HTERT RPE-1 (cell line): ENCODE results near the gene BARX2.

Source experiments
- in situ Hi-C: fragments of 300-500 bp; cut with MboI; formaldehyde crosslinking; loops from 4 replicates; pipeline ENCODE4 v1.14.3; 2020; ENCODE audit warnings: low sequenced_read_pairs

The BARX2 gene

DNA sequence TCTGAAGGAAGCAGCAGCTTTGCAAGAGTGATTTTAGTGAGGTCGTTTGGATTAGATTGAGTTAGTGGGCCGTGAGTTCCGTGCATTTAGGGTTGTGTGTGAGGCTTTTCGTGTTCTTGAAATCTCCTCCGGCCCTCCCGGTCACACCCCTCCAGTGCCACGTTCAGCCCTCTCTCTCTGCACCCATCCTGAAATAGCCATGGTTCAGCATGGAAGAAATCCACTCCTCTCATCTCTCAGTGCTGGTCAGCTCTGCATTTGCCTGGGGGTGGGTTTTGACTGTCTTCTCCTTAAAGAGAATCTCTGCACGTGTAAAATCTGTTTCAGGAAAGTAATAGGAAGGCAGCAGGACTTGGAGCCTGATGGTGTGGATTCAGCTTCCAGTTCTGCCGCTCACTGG lies 19.8 kb downstream of the BARX2 start:
- in situ Hi-C loops = no loop called here

DNA sequence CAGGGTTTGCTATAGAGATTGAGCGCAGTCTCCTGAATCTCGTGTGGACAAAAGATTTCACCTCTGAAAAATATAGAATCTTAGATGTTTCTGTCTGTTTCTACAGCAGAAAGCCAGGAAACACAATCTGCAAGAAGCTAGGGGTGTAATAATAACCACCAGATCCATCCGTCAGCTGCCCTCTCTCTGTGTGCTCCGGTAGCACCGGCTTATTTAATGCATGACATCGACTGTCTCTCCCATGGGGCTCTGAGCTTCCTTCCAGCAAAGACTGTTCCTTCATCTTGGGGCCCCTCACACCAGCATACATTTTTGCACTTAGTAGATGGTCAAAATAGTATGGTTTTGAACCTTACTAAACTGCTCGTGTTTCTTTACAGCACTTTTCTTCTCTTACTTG lies 20.2 kb downstream of the BARX2 start:
- in situ Hi-C loops = no loop called here

DNA sequence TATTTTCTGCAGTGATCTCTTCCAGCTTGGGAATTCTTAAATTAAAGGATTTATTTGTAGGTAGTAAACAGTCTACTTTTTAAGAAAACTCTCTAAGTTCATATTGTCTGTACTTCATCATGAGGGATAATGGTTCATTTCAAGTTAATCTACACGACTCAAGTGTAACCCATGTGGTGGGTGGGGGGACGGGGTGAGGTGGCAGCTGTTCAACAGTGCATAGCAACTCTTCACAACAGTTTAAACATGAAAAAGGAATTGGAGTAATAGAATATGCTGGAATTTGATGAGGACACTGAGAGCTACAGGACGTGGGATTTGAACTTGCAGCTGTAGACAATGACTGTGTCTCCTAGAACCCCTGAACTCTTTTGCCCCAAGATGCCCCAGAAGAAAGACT lies 20.8 kb downstream of the BARX2 start:
- in situ Hi-C loops = no loop called here

DNA sequence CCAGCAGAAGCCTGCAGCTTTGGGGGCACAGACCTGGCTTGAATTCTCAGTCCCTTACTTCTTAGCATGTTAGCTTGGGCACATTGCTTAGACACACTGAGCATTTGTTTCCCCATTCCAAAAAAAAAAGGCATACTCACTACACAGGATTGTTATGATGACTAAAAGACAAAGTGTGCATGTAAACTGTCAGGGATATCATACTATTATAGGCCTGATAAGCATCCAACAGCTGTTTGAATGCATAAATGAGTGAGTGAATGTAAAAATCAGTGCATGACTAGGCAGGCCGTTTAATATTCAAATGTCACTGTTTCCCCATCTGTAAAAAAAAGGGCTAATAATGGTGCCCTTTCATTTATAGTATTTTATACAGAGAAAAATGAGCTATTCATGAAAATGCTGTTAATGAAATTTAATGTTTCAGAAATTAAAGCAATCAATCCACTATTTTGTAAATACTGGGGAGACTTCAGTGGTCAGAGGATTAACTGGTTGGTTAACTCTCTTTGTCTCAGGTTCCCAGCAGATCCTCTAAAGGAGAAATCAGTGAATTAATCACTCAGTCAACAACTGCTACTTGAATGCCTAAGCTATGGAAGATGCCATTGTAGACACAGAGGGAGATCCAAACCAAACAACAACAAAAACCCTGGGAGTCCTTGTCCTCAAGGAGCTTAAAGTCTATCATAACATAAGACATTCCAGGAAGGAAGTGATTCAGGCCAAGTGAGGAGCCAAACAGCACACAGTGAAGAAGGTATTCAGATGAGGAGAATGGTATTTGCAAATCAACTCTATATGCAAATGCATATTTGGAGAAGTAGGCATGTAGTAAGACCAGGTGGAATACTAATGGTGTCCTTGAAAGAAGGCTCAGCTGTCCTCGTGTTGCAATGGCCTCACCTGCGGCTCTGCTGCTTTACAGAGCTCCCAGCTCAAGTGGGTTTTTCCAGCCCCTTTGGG lies 26.8 kb downstream of the BARX2 start:
- in situ Hi-C loops = no loop called here

DNA sequence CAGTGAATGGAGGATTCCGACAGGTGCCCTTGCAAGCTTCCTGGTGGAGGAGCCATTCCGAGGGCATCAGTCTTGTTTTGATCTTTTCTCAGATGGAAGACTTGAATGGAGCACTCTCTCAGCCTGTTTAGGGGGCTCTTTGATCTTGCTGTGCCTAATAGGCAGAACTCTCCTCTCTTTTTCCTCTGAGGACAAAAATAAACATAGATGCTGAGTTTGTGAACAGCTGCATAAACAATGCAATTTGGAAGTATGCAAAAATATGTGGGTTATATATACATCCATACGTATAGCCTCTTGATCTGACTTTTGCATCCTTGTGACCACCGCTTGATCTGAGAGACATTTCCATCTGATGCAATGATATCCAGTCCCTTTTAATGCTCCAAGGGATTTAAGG lies 29.1 kb downstream of the BARX2 start:
- in situ Hi-C loops = no loop called here

DNA sequence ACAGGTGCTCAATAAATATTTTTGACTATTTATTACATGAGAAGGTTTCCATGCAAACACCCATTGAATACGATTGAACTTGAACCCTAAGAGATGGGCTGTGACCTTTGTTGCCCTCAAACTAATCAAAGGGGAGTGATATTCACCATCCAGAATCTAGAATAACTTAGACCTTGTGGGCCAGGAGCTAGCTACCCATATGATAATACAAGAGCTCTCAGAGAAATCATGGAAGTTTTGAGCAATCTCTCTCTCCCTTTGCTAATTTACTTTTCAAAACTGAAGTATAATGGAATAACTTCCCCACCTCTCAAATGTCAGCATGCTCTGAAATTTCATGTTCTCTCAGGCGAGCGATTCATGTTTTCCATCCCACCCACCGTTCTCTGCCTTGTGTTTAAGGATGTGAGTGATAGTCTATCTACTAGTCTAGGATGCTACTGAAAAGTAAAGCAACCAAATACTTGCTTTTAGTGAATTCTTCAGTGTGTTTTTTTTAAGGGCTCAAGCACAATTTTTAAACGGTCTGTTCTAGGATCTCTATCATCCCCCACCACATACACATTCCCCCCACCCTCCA lies 33.3 kb downstream of the BARX2 start:
- in situ Hi-C loops = no loop called here

DNA sequence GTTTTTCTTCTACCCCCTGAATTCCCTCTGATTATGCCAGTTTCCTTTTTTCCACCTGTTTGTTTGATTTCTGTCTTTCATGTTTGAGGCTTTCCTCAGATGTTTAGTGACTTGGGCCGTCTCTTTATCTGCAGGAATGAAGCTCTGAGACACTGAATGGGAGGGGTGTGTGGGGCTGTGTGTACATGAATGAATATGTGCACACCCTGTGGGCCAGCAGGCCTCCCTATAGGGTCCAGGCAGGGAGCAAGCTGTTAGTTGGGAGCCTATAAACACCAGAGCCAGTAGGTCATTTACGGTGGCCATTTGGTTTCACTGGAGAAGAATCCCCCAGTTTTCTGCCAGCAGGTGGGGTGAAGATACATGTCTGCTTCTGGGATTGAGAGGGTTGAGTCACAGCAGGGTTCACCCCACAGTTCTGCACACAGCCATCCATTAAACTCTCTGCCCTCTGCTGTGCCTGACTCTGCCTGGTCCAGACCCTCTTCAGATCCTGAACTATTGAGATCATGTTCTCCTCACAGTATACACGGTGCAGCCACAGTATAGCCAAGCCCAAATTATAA lies 34.8 kb downstream of the BARX2 start:
- in situ Hi-C loops = no loop called here

DNA sequence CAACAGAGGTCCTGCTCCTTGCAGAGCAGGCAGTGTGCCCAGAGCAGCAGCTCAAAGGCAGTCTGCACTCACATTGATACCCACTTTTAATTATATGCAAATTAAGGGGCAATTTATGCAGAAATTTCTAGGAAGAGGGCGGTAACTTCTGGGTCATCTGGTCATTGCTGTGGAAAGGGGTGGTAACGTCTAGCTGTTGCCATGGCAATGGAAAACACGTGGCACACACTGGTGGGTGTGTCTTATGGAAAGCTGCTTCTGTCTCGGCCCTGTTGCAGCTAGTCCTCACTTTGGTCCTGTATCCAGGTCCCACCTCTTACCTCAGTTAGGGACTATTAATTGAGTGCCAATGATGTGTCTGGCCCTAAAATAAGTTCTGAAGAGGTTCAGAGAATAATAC lies 36.8 kb downstream of the BARX2 start:
- in situ Hi-C loops = no loop called here

DNA sequence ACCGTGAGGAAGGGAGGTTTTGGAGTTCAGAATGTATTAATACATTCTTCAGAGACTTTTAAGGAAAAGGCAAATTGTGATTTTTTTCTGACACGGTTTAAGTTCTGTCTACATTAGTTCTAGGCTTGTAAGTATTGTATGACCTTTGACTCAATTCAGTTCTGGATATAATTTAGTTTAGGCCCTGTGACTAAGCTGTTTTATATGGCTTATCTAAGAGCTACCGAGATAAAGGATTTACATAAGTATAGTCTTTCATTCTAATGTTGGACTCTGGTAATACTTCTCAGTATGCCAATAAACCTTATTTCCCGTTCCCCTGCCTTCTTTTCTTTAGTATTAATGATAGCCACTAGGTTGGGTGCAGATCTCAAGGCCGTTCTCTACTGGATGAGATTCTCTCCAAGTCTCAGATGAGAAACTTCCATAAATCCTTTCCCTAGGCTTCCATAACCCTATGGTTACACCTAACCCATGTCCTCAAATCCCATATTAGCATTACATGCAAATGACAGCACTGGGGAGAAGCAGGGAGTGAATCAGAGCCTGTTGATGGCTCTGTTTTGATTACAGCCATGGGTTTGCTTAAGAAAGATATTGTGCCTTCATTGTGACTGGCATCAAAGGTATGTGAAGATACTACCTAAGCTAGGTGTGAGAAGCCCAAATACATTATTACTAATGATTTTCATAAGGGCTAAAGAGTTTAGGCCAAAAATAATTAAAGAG lies 38.7 kb downstream of the BARX2 start:
- in situ Hi-C loops = no loop called here

DNA sequence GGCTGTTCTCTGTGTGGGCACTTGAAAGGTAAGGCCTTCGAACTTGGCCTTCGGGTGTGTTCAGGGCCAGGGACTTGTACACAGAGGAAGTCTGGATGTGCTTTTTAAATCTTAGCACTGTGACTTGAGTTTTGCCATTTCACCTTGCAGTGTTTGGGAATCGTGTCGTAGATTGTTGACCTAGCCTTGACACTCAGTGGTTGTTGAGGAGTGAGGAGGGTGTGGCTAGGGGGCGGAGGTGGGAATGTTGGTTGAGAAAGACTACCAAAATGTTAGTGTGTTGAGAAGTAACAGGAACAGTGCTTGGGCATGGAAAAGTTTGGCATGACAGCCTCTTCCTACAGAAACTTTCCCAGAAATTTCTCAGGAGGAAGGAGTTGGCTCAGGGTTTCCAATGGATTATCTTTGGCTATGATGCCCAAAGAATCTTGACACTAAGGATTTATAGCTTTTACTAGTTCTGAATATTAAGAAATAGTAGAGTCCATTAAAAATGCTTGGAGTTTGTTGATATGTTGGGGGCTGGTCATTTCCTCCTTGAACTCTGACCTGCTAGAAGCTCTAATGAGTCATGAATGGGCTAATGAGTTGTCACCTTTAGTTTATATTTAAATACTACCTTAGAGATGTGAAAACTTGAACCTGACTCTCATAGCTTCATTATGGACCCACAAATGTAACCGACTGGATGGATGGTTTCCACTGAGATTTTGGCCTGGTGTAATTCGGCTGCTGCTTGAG lies 40.6 kb downstream of the BARX2 start:
- in situ Hi-C loops = no loop called here

DNA sequence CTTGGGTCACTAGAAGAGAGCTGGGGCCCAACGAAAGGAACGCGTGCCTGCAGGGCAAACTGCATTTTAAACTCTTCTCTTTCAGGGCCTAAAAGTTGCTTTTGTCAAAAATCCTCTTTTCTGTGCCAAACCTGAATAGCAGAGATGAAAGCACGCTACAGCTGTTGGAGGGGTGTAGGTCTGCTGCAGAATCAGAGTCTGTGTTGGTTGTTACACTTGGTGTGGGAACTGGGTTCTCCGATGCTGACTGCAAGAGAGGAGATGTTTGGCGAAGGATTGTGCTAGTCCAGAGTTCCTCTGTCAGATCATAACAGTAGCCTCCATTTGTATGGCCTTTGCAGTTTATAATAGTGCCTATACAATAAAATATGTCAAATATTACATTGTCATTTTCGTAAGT lies 41.8 kb downstream of the BARX2 start:
- in situ Hi-C loops = no loop called here

DNA sequence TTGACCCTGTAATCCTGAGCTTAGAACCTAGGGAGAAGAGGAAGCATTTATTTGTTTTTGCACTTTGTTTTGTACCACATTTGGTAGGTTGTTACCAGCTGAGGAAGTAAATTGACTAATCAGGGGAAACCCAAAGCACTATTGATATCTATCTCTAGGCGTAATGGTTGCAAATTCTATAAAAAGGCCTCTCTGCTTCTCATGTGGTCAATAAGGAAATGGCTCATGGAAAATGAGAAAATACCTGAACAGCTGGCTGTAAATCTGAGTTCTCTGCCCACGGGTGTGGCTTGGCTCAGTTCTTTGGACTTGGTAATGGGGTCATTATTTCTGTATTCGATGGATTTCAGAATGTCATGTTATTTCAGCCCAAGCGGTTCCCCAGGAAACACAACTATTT lies 42.4 kb downstream of the BARX2 start:
- in situ Hi-C loops = no loop called here

DNA sequence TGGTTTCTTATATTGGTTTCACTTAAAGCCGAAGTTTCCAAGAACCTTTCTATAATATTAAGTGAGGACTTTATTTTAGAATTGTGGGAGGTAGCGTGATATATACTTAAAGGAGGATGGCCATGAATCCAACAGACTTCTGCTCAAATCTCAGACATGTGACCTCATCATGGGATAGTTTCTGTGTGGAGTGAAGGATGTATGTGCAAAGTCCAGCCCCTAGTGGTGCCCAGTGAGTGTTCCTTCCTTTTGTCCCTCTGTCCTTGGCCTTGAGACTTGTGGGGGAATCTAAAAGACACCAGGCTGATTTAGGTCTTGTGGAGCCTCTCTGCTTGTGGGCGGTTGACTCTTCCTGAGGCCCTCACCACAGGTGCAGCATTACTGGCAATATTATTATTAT lies 43.7 kb downstream of the BARX2 start:
- in situ Hi-C loops = no loop called here

DNA sequence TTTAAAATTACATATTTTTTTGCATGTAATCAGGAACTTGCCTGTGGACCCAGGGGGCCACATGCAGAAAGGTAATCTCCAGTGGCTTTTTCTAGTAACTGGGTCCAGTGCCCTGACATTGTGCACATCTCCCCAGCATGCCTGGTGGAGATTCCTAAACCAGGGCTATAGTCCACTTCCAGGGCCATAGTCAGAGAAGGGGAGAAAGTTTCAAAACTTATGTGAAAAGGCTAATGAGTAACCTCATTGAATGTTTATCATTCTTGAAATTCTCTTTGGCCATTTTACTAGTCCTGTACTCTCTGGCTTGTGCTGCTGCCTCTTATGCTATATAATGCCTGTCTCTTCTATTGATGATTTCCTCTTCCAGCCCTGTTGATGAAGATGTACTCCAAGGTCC lies 47.8 kb downstream of the BARX2 start:
- in situ Hi-C loops = no loop called here

DNA sequence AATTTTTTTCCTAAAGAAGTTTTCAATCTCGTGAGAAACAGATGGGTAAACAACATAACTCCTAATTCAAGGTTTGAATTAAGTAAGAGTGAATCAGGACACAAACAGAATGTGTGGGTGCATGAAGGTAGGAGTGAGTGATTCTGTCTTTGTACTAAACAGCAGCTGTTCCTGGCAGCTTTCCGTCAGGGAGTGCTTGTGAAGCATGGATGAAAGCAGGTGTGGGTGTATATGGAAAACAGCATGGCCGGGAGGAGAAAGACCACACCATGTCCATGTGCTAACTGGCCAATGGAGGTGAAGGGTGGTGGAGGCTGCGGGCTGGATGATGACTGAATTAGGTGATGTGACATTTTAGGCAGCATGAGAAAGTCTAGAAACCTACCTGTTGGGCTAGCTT lies 49.6 kb downstream of the BARX2 start:
- in situ Hi-C loops = no loop called here

DNA sequence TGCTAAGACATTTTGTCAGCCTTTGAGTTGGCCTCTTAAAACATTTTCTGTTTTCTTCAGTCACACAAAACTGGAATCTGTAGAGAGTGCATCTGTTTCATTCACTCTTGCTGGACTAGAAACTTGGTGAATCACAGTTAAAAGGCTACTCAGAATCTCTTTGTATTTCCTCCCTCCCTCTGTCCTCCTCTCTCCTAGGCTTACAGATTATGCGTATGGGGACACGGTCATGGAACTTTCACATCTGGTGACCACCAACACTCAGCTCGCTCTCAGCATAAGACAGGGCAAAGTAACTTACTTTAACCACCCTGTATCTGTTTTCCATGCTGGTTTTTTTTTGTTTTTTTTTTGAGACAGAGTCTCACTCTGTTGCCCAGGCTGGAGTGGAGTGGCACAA lies 50.4 kb downstream of the BARX2 start:
- in situ Hi-C loops = no loop called here

DNA sequence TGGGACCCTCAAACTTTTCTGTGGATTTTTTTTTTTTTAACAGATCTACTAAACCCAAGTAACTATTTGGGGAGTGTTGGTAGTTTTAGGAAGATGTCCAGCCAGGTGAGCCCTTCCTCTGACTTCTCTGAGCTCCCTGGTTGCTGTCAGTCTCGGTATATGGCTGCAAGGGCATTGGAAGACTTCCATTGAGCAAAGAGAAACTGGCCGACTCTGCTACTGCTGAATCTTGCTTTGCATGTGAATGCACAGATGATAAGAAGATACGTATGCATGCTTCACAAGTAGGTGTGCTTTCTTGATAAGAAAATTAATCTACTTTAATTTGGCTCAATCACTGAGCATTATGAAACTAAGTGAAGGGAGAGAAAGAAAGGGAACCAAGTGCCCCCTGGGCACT lies 51.1 kb downstream of the BARX2 start:
- in situ Hi-C loops = no loop called here

DNA sequence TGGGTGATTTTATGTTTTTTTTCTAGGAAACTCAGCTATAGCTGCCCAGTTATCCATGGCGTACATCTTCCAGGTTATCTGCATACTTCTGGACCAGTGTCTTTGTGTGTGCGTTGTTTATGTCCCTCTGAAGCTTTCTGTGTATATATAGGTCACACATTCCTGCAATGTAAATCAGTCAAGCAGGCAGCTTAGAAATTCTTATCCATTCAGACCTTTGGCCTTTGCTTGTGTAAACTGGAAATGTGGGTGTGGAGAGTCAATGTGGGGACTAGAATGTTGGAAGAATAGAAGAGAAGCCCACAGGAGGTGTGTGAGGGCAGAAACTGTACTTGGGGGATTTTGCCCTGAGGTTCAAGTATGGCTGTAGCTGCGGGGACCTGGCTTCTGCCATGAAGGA lies 51.7 kb downstream of the BARX2 start:
- in situ Hi-C loops = no loop called here

DNA sequence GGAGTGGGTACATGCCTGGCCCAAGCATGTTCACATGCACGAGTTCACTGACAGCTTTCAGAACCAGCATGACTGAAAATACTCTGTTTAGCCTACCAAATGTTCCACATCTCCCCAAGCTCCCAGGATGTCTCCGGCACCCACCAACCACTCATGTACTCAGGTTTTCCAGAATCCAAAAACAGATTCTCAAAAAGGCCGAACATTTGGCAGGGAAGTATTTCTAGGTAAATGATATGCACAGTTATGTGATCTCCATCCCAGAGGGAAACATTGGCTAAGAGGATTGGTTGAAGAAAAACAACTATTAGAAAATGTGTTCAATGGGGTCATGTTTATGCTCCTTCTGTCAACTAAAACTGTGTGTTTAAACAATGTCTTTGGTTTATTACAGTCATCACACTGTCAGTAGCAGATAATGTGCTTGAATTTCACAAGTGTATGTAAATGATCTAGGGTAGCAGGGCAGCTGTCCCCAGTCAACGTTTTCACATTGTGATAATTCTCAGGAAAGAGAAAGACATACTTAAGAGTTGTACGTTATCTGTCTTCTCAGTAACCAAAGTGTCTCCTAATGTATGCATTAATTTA lies 52.3 kb downstream of the BARX2 start:
- in situ Hi-C loops = no loop called here

DNA sequence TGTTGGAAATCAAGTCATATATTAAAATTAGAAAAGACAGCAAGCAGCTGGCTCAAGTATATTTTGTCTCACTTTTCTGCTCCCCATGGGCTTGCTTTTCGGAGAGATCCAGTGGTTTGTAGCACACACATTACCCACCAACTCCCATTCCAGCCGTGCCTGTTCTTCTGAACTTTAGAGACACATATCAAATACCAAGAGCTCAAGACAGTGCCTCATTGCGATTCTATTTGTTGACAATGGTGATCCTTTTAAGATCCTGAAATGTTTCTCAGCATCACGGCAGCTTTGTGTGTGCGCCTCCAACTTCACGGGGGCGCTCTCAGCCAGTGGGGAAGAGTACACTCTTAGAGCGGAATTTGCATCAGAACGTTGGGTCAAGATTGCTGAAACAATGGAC lies 52.9 kb downstream of the BARX2 start:
- in situ Hi-C loops = no loop called here
